Upper lobe of right lung (tissue), 1 donor: ENCODE data around the gene NABP2. TPM values are rescaled to one million over a fixed set of nuclear protein-coding genes. Genes with fewer than 3 reads are reported as not detected.

Experiments used
- ATAC-seq: fragments of 200-7000 bp; cut with Tn5 transposase; one replicate; pipeline ENCODE4 v1.9.1; 2020; ENCODE audit warnings: mild to moderate bottlenecking, moderate library complexity
- DNase-seq: peaks from one replicate; pipeline ENCODE4 v3.0.0-alpha.2; 2020
- H3K27ac ChIP-seq: fragments of 200-600 bp; one replicate; pipeline ENCODE4 v1.8.0; 2022
- H3K27me3 ChIP-seq: fragments of 200-600 bp; one replicate; pipeline ENCODE4 v1.8.0; 2022; ENCODE audit warnings: mild to moderate bottlenecking
- H3K36me3 ChIP-seq: fragments of 200-600 bp; one replicate; pipeline ENCODE4 v1.8.0; 2022
- H3K4me1 ChIP-seq: fragments of 200-600 bp; one replicate; pipeline ENCODE4 v1.8.0; 2022
- H3K4me3 ChIP-seq: fragments of 200-600 bp; one replicate; pipeline ENCODE4 v1.8.0; 2022; ENCODE audit warnings: mild to moderate bottlenecking
- H3K9me3 ChIP-seq: fragments of 200-600 bp; one replicate; pipeline ENCODE4 v1.8.0; 2022
- intact Hi-C: fragments of 100-400 bp; cut with DNase I; formaldehyde crosslinking; loops from one replicate; pipeline ENCODE4 v1.11.0; 2022
- total RNA-seq: library from RNA; stranded (reverse); fragmentation: NEBNext Ultra II Directional; extraction: Animal tissue kit (Norgen Biotek cat#: 25700); gene quantifications from one replicate; pipeline ENCODE4 v1.2.1, GENCODE V29; 2021
- TF ChIP-seq, protein P1 (sequence below): fragments of 200-600 bp; IDR thresholded peaks from one replicate; pipeline ENCODE4 v1.8.0; 2022; ENCODE audit warnings: antibody characterized with exemption
- donor health status: DM: no; HTN: yes; CAD: no; lungs with severe emphysema.

Gene NABP2
- total RNA-seq, 1 donor from 2014 or later: 19.8 TPM

GRCh38 chr12:56257491-56258067 lies 33.4 kb downstream of the NABP2 start:
- peak; percentile 16 for ATAC-seq
- intact Hi-C loops: no loop called here
- Histone ChIP-seq H3K27me3 (no peaks in the 10 kb centered on the region), H3K4me1 (peaks cover 18% of the 10 kb centered on the region), H3K36me3 (peaks cover 44% of the 10 kb centered on the region), H3K9me3 (no peaks in the 10 kb centered on the region), H3K27ac (peak overlapping the region; percentile 71), H3K4me3 (peak overlapping the region; percentile 88)
- no peak for DNase-seq
- TF ChIP-seq, protein P1, sequence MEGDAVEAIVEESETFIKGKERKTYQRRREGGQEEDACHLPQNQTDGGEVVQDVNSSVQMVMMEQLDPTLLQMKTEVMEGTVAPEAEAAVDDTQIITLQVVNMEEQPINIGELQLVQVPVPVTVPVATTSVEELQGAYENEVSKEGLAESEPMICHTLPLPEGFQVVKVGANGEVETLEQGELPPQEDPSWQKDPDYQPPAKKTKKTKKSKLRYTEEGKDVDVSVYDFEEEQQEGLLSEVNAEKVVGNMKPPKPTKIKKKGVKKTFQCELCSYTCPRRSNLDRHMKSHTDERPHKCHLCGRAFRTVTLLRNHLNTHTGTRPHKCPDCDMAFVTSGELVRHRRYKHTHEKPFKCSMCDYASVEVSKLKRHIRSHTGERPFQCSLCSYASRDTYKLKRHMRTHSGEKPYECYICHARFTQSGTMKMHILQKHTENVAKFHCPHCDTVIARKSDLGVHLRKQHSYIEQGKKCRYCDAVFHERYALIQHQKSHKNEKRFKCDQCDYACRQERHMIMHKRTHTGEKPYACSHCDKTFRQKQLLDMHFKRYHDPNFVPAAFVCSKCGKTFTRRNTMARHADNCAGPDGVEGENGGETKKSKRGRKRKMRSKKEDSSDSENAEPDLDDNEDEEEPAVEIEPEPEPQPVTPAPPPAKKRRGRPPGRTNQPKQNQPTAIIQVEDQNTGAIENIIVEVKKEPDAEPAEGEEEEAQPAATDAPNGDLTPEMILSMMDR: no peak

DNA sequence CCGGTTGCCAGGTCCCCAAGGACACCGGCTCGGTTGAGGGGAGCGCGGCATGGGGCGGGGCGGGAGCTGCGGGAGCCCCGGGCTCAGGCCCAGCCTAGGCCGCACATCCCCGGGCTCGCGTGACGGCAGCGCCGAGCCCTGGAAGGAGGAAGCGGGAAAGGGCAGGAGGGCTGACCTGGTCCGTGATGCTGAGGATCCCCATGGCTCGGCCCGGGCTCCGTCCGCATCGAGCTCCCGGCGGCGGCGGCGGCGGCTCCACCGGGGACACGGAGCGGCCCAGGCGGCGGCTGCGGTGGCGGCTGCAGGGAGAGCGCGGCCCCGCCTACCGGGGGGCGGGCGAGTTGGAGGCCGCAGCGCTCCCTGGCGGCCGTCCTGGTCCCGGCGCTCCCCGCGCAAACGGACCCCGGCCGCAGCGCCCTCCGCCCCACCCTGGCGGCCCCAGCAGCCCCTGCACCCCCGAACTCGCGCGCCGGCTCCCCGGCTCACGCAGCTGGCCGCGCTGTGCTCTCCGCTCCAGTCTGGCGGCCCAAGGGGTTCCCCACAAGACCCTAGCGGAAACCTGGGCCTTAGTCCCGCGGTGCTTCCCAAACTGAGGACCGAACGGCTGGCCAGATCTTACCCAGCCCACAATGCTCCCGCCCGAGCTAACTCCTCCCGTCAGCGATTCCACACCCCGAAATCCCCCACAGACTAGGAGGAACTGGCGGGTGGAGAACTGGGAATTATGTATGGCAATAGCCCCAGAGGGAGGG lies 34.1 kb downstream of the NABP2 start, which contains the start of gene ANKRD52:
ANKRD52 (minus strand) TSS at position 317 of the 752 bp plus-strand sequence; CDS start at position 202, 115 bp downstream.
- H3K36me3 ChIP-seq: peaks cover 37% of the 10 kb centered on the region
- peak within 1 kb of the TSS; percentile 88 for H3K4me3 ChIP-seq
- H3K27me3 ChIP-seq: no peaks in the 10 kb centered on the region
- intact Hi-C loops: no loop called here
- no peaks in the 10 kb centered on the region for H3K9me3 ChIP-seq
- DNase-seq (peak; percentile 90), ATAC-seq (peak; percentile 98)
- H3K27ac ChIP-seq: peak within 1 kb of the TSS; percentile 71
- H3K4me1 ChIP-seq: peaks cover 18% of the 10 kb centered on the region
- TF ChIP-seq, protein P1: peak; percentile 63

- intact Hi-C loops: no loop called here
- H3K27me3 ChIP-seq: no peaks in the 10 kb centered on the region
- peaks cover 32% of the 10 kb centered on the region for H3K36me3 ChIP-seq
- H3K4me3 ChIP-seq: peak overlapping the region; percentile 88
- peak; percentile 12 for DNase-seq
- peaks cover 18% of the 10 kb centered on the region for H3K4me1 ChIP-seq
- H3K27ac ChIP-seq: peak overlapping the region; percentile 71
- TF ChIP-seq, protein P1: no peak
- ATAC-seq: no peak
- H3K9me3 ChIP-seq: no peaks in the 10 kb centered on the region
Observed at GRCh38 chr12:56258820-56259183, 34.7 kb downstream of the NABP2 start.

GRCh38 chr12:56260380-56260779 lies 36.2 kb downstream of the NABP2 start:
- TF ChIP-seq, protein P1: no peak
- ATAC-seq (no peak), DNase-seq (no peak)
- H3K4me3 ChIP-seq: no peak overlapping the region
- peaks cover 18% of the 10 kb centered on the region for H3K4me1 ChIP-seq
- no peaks in the 10 kb centered on the region for H3K27me3 ChIP-seq
- no peak overlapping the region for H3K27ac ChIP-seq
- peaks cover 16% of the 10 kb centered on the region for H3K36me3 ChIP-seq
- no peaks in the 10 kb centered on the region for H3K9me3 ChIP-seq
- intact Hi-C loops: no loop called here

- Histone ChIP-seq H3K36me3 (peaks cover 11% of the 10 kb centered on the region), H3K4me3 (no peak overlapping the region), H3K9me3 (no peaks in the 10 kb centered on the region), H3K4me1 (peaks cover 22% of the 10 kb centered on the region), H3K27me3 (no peaks in the 10 kb centered on the region), H3K27ac (no peak overlapping the region)
- intact Hi-C loops: no loop called here
- DNase-seq: no peak
- TF ChIP-seq, protein P1: no peak
- ATAC-seq: no peak
Observed at GRCh38 chr12:56260921-56261320, 36.8 kb downstream of the NABP2 start.
